Measurements from ENCODE around the gene MYO1D.

Gene MYO1D

GRCh38 chr17:32609884-32610650 is 266.9 kb downstream of the MYO1D start:
- DNase-seq, result no peak

GRCh38 chr17:32609085-32609484 is 267.8 kb downstream of the MYO1D start:
- no peak for DNase-seq

- no peak for DNase-seq
Observed at GRCh38 chr17:32608267-32608666, 268.7 kb downstream of the MYO1D start.

DNA sequence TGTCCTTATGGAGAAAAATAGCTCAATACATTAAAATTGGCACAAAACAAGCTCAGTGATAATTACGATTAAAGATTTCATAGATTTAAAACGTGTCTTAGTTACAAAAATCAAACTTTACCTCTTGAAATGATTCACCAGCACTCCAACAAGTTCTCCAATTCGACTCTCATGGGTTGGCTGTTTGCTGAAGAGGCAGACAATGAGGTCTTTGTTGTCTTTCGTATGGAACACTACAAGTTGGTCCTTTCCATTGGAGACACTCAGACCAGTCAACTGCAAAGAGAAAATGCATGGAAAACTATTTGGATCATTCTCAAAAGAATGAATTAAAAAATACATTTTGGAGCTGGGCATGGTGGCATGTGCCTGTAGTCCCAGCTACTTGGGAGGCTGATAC is 272.0 kb downstream of the MYO1D start:
- DNase-seq, result no peak

GRCh38 chr17:32602396-32602795 is 274.5 kb downstream of the MYO1D start:
- DNase-seq, result no peak

- DNase-seq, result no peak
Observed at GRCh38 chr17:32601866-32602265, 275.1 kb downstream of the MYO1D start.

- no peak for DNase-seq
Observed at GRCh38 chr17:32596628-32597027, 280.3 kb downstream of the MYO1D start.

GRCh38 chr17:32596206-32596605 is 280.7 kb downstream of the MYO1D start:
- no peak for DNase-seq

GRCh38 chr17:32593003-32593402 is 283.9 kb downstream of the MYO1D start:
- no peak for DNase-seq

GRCh38 chr17:32591405-32591804 is 285.5 kb downstream of the MYO1D start:
- DNase-seq, result no peak

DNA sequence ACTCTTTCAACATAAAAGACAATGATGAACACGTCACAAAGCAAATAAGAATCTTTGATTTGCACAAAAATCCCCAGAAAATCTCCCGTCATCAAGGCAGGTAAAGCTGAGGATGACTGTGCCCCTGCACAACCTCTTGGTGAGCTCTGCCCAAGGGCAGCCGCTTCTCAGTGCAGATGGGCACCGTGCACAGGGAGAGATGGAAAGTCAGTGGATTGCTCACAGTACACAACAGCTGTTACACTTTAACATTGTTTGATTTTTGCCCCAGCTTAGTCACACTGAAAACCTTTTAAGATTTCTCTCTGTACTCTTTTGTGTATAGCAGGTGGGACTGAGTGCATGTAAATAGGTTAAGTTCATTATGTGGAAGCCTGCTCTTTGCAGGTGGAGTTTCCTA is 285.9 kb downstream of the MYO1D start:
- no peak for DNase-seq

- DNase-seq, result no peak
Observed at GRCh38 chr17:32588982-32589381, 287.9 kb downstream of the MYO1D start.

- no peak for DNase-seq
Observed at GRCh38 chr17:32588135-32588534, 288.8 kb downstream of the MYO1D start.

- no peak for DNase-seq
Observed at GRCh38 chr17:32586666-32587065, 290.3 kb downstream of the MYO1D start.

- DNase-seq, result no peak
Observed at GRCh38 chr17:32584792-32585191, 292.1 kb downstream of the MYO1D start.

DNA sequence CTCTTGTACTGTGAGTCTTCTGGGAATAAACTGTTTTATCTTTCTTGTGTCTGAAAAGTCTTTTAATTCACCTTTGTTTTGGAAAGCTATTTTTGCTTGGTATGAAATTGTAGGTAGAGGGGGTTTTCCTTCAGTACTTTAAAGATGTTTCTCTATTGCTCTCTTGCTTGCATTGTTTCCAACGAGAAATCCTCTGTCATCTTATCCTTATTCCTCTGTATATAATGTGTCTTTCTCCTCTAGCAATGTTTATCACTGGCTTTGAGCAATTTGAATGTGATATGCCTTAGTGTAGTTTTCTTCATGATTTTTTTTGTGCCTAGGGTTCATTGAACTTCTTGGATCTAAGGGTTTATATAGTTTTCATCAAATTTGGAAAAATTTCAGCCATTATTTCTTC is 293.9 kb downstream of the MYO1D start:
- no peak for DNase-seq

DNA sequence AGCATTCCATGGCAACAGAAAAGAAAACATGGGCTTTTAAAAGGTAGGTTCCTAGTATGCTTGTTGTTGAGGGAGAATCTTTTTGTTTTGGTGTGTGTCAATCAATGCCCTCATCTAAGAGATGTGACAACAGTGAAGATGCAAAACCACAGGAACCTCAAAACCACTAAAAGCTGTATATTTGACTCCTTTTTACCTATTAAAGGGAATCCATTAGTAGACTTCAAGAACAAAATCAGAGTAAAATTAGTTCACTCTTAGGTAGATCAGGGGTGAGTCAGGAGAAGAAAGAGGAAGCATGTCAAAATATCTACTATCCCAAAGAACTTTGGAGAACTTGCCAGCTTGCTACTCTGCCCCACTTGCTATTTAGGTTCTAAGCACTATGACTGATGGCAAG is 301.1 kb downstream of the MYO1D start:
- no peak for DNase-seq

DNA sequence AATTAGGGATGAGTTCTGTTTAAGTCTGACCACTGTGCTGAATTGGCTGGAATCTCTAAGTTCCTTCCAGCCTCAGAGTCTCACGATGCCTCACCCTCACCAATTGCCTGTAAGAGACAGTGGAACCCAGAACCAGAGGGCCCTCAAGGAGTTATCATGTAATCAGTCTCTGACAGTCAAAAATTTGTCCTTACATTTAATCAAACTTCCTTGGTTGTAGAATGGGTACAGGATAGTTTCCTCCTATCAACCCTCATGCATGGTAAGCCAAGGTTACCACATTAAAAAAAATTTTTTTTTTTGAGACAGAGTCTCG is 306.9 kb downstream of the MYO1D start:
- DNase-seq, result no peak

GRCh38 chr17:32569171-32570080 is 307.5 kb downstream of the MYO1D start:
- no peak for DNase-seq

DNA sequence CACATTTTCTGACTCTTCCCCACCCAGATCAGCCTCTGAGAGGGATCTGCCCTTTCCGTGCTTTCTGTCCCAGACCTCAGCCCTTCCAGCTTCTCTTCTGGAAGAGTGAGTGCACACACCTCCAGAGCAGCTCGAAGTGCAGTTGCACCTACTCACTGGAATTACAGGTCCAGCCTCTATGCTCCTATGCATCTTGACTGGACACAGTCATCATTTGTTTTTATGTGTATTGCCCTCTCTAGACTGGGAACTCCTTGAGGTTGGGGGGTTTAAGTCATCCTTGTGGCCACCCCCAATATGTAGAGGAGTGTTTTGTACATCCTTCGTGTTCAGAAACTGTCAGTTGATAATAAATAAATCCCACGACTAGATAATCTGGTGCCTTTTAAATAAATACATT is 308.2 kb downstream of the MYO1D start:
- DNase-seq, result no peak

GRCh38 chr17:32567511-32567910 is 309.4 kb downstream of the MYO1D start:
- no peak for DNase-seq

GRCh38 chr17:32567086-32567485 is 309.8 kb downstream of the MYO1D start:
- DNase-seq, result no peak

DNA sequence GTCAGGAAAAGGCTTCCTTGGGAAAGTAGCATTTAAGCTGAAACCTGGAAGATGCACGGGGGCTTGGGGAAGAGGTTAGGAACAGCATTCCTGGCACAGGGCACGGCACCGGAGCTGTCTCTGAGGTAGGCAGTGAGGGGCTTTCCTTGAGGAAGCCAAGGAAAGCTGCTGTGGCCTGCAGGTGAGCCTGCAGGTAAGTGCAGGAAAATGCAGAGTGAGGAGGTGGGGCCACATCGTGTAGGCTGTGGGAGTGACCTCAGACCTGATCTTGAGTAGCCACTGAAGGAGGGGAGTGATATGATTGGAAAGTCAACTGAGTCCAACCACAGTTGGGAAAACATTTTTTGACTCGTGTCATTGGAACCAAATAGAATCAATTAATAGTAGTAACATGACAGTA is 310.6 kb downstream of the MYO1D start:
- DNase-seq, result no peak

- no peak for DNase-seq
Observed at GRCh38 chr17:32565401-32565800, 311.5 kb downstream of the MYO1D start.

Measured in right forelimb (tissue), 1 donor.